Activated naive CD4-positive, alpha-beta T cell treated with anti-CD3 and anti-CD28 coated beads, Interleukin-2, amount 50 U/mL, for 24 hours (primary cell): Measurements from ENCODE around the gene ATG12.
"Not testable (repeated sequence)": the region's sequence is repeated elsewhere in the genome, so short reads cannot be mapped to it uniquely, and the experiment has no call there.

Experiments
- H3K27ac Mint-ChIP-seq: one replicate; pipeline ENCODE4 v1.8.0; 2021; ENCODE audit warnings: mild to moderate bottlenecking, mixed read lengths
- H3K27me3 Mint-ChIP-seq: one replicate; pipeline ENCODE4 v1.8.0; 2021; ENCODE audit warnings: mixed read lengths
- H3K36me3 Mint-ChIP-seq: one replicate; pipeline ENCODE4 v1.8.0; 2021; ENCODE audit warnings: mixed read lengths
- H3K4me1 Mint-ChIP-seq: one replicate; pipeline ENCODE4 v1.8.0; 2021; ENCODE audit warnings: mixed read lengths
- H3K4me3 Mint-ChIP-seq: one replicate; pipeline ENCODE4 v1.8.0; 2021; ENCODE audit warnings: mild to moderate bottlenecking, mixed read lengths
- H3K9me3 Mint-ChIP-seq: one replicate; pipeline ENCODE4 v1.8.0; 2021; ENCODE audit warnings: mixed read lengths

Gene ATG12

GRCh38 chr5:115818821-115819220 is 22.5 kb downstream of the ATG12 start:
- H3K4me3 Mint-ChIP-seq, result no peak overlapping the region
- peaks cover under 1% of the 10 kb centered on the region for H3K36me3 Mint-ChIP-seq
- H3K27me3 Mint-ChIP-seq, result peaks cover 50% of the 10 kb centered on the region
- no peak overlapping the region for H3K27ac Mint-ChIP-seq
- no peaks in the 10 kb centered on the region for H3K9me3 Mint-ChIP-seq
- H3K4me1 Mint-ChIP-seq, result peaks cover 12% of the 10 kb centered on the region

- Mint-ChIP-seq H3K4me3 (no peak overlapping the region), H3K9me3 (no peaks in the 10 kb centered on the region), H3K4me1 (peaks cover 12% of the 10 kb centered on the region), H3K36me3 (no peaks in the 10 kb centered on the region), H3K27me3 (peaks cover 56% of the 10 kb centered on the region), H3K27ac (no peak overlapping the region)
These were observed 24.0 kb downstream of the ATG12 start for GRCh38 chr5:115817386-115817785.

- peaks cover 59% of the 10 kb centered on the region for H3K27me3 Mint-ChIP-seq
- peaks cover 12% of the 10 kb centered on the region for H3K4me1 Mint-ChIP-seq
- no peaks in the 10 kb centered on the region for H3K36me3 Mint-ChIP-seq
- peak within 1 kb of the TSS; percentile 83 for H3K4me3 Mint-ChIP-seq
- no peak within 1 kb of the TSS for H3K27ac Mint-ChIP-seq
- H3K9me3 Mint-ChIP-seq, result no peaks in the 10 kb centered on the region
These were observed 24.9 kb downstream of the ATG12 start, which contains the start of gene CDO1 for GRCh38 chr5:115816226-115817081. Gene CDO1, minus strand, starts transcription at chr5:115816659. Its CDS starts 262 bp downstream, at chr5:115816397.

DNA sequence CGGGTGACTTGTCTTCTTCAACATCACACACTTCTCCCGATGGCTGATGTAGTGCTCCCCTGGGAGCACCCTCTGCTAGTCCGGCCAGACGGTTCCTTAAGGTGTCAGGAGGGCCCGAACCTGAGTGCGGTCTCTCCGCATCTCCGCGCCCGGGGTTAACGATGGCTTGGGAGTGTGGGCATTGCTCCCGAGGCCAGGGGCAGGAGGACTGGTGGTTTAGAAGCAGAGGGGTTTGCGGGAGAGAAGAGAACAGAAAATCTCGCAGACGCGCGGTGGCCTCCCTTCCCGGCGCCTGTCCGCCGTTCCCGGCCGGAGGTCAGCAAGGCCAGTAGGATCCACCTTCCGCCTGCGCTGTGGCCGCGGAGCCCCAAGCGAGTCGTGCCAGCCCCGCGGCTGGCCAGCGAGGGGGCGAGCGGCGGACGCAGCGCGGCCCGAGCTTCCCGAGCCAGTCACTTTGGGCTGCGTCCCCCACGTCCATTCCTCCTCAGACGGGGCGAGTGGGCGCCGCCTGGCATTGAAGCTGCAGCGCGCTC is 25.6 kb downstream of the ATG12 start:
- H3K27ac Mint-ChIP-seq, result no peak overlapping the region
- H3K27me3 Mint-ChIP-seq, result peaks cover 60% of the 10 kb centered on the region
- H3K4me3 Mint-ChIP-seq, result peak overlapping the region; percentile 56
- H3K9me3 Mint-ChIP-seq, result no peaks in the 10 kb centered on the region
- no peaks in the 10 kb centered on the region for H3K36me3 Mint-ChIP-seq
- H3K4me1 Mint-ChIP-seq, result peaks cover 12% of the 10 kb centered on the region

DNA sequence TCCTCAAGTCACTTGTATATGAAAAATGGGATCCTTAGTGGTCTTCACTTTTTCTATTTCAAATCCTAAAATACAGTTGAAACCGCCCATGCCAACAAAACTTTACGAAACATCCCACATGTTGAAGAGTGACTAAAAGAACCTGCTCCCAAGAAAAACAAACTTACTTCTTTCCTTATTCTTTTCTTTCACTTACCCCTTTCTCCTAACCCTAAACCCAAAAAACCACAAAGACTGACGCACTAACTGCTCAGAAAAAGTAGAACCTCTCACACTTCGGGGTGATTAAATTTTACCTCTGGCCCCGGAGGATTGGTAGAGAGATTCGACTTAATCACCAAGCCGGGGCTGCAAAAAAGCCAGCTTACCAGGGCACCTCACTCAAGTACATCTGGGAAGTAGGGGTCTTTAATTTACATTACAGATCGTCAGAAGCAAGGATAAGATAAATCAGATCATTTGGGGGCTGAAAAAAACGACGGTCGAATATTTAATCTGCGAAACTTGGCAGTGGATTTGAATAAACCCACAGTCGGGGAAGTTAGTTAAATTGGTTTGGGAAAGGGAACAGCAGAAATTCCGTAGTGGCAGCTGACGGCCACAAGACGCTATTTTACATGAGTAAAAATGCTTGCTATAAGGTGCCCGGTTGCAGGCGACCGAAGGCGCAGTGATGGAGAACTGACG is 26.2 kb downstream of the ATG12 start:
- no peaks in the 10 kb centered on the region for H3K9me3 Mint-ChIP-seq
- H3K36me3 Mint-ChIP-seq, result no peaks in the 10 kb centered on the region
- H3K27ac Mint-ChIP-seq, result no peak overlapping the region
- peaks cover 55% of the 10 kb centered on the region for H3K27me3 Mint-ChIP-seq
- H3K4me3 Mint-ChIP-seq, result peak overlapping the region; percentile 56
- peaks cover 12% of the 10 kb centered on the region for H3K4me1 Mint-ChIP-seq

DNA sequence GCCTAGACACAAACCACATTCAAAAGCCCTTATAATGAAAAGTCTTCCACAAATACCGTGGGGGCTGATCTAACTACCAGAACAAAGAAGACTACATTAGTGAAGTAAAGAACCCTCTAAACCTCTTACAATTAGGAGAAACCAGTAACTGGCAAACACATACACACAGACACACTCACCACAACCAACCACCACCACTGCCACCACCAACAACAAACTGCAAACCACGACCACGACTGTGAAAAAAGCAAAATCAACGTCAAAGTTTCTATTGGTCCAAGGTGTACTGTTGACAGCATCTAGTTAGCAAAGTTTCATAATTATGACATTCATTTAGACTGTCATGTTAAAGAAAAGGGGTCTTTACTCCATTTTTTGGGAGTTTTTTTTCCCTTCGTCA is 27.6 kb downstream of the ATG12 start:
- no peaks in the 10 kb centered on the region for H3K36me3 Mint-ChIP-seq
- H3K27ac Mint-ChIP-seq, result no peak overlapping the region
- peaks cover 12% of the 10 kb centered on the region for H3K4me1 Mint-ChIP-seq
- no peaks in the 10 kb centered on the region for H3K9me3 Mint-ChIP-seq
- H3K4me3 Mint-ChIP-seq, result no peak overlapping the region
- H3K27me3 Mint-ChIP-seq, result peaks cover 49% of the 10 kb centered on the region

DNA sequence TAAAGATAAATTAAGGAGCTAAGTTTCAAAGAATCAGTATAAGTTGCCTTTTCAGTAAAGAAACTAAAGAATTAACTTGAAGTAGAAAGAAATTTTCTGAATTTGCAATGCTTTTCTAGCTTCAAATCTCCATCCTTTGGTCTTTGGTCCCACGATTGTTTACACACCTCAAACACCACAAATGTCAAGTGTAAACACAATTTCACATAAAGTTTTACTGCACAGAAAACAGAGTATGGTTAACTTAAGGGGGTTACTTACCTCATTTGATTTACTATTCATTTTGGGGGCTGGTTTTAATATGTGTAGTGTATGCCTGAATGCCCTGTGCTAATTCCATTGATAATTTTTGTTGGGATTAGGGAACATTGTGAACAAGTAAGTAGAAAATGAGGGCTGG is 29.0 kb downstream of the ATG12 start:
- Mint-ChIP-seq H3K4me3 (no peak overlapping the region), H3K27me3 (peaks cover 38% of the 10 kb centered on the region), H3K27ac (no peak overlapping the region), H3K4me1 (peaks cover 15% of the 10 kb centered on the region), H3K9me3 (no peaks in the 10 kb centered on the region), H3K36me3 (no peaks in the 10 kb centered on the region)

GRCh38 chr5:115811406-115811805 is 30.0 kb downstream of the ATG12 start:
- Mint-ChIP-seq H3K4me3 (no peak overlapping the region), H3K27ac (no peak overlapping the region), H3K9me3 (no peaks in the 10 kb centered on the region), H3K27me3 (peaks cover 34% of the 10 kb centered on the region), H3K4me1 (peaks cover 24% of the 10 kb centered on the region), H3K36me3 (no peaks in the 10 kb centered on the region)

DNA sequence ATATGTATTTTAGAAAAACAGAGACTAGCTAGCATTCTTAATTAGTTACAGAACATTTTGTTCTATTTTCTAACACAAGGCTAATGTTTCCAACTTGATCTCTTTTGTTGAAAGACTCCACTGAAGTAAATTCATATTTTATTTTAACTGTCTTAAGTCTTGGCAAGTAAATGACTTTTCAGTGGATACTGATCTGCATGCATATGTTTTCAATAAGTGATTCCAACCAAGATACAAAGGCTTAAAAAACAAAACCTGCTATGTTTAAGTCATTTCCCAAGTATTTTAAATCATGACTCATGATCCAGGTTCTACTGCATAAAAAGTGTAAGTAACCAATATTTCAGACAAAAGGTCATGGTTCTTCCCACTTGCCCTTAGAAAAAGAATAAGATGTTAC is 30.6 kb downstream of the ATG12 start:
- H3K9me3 Mint-ChIP-seq, result no peaks in the 10 kb centered on the region

GRCh38 chr5:115809946-115810345 is 31.4 kb downstream of the ATG12 start:
- peaks cover 16% of the 10 kb centered on the region for H3K4me1 Mint-ChIP-seq
- H3K27ac Mint-ChIP-seq, result no peak overlapping the region
- no peaks in the 10 kb centered on the region for H3K9me3 Mint-ChIP-seq
- H3K27me3 Mint-ChIP-seq, result peaks cover 25% of the 10 kb centered on the region
- no peaks in the 10 kb centered on the region for H3K36me3 Mint-ChIP-seq
- no peak overlapping the region for H3K4me3 Mint-ChIP-seq

More for the DNA sequence above, 30.6 kb downstream of the ATG12 start:
- Mint-ChIP-seq H3K36me3 (no peaks in the 10 kb centered on the region), H3K4me3 (no peak overlapping the region), H3K27ac (no peak overlapping the region), H3K4me1 (peaks cover 24% of the 10 kb centered on the region), H3K27me3 (peaks cover 31% of the 10 kb centered on the region)

DNA sequence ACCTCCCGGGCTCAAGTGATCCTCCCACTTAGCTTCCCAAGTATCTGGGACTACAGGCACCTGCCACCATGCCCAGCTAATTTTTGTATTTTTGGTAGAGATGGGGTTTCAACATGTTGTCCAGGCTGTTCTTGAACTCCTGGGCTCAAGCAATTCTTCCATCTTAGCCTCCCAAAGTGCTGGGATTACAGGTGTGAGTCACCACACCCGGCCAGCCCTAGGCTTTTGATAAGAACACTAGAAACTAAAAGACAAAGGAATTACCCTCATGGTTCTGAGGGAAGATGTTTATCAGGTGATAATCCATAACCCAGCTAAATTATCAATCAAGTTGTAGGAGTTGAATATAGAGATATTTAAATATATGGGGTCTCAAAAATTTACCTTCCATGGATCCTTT is 33.3 kb downstream of the ATG12 start:
- not testable (repeated sequence) for H3K4me3 Mint-ChIP-seq, H3K27ac Mint-ChIP-seq, H3K9me3 Mint-ChIP-seq, H3K36me3 Mint-ChIP-seq
- H3K4me1 Mint-ChIP-seq, result peaks cover 16% of the 10 kb centered on the region
- peaks cover 14% of the 10 kb centered on the region for H3K27me3 Mint-ChIP-seq

- Mint-ChIP-seq H3K36me3 (no peaks in the 10 kb centered on the region), H3K27me3 (peaks cover 12% of the 10 kb centered on the region), H3K27ac (no peak overlapping the region), H3K4me3 (no peak overlapping the region), H3K4me1 (peaks cover 16% of the 10 kb centered on the region), H3K9me3 (no peaks in the 10 kb centered on the region)
These were observed 33.7 kb downstream of the ATG12 start for GRCh38 chr5:115807654-115808052.

GRCh38 chr5:115806986-115807653 is 34.2 kb downstream of the ATG12 start:
- Mint-ChIP-seq H3K27ac (no peak overlapping the region), H3K4me3 (no peak overlapping the region), H3K4me1 (peaks cover 16% of the 10 kb centered on the region), H3K27me3 (peaks cover 9% of the 10 kb centered on the region), H3K9me3 (no peaks in the 10 kb centered on the region), H3K36me3 (no peaks in the 10 kb centered on the region)

DNA sequence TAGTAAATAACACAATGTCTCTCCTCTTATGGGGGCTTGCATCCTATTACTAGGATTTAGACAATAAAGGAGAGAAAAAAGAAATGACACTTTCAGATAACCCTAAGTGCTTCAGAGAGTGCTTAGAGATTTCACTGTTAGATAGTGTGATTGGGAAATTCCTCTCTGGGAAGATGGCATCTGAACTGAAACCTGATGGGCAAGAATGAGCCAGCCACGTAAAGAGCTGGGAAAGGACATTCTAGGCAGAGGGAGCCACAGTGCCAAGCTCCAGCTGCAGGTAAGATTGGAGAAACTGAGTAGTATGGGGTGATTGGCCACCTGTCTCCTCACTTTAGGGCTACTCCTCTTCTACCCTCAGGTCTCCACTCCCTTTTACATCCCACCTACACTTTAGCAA is 39.4 kb downstream of the ATG12 start:
- Mint-ChIP-seq H3K27ac (no peak overlapping the region), H3K4me3 (no peak overlapping the region), H3K36me3 (no peaks in the 10 kb centered on the region), H3K9me3 (no peaks in the 10 kb centered on the region), H3K4me1 (peaks cover 9% of the 10 kb centered on the region), H3K27me3 (peaks cover 11% of the 10 kb centered on the region)

DNA sequence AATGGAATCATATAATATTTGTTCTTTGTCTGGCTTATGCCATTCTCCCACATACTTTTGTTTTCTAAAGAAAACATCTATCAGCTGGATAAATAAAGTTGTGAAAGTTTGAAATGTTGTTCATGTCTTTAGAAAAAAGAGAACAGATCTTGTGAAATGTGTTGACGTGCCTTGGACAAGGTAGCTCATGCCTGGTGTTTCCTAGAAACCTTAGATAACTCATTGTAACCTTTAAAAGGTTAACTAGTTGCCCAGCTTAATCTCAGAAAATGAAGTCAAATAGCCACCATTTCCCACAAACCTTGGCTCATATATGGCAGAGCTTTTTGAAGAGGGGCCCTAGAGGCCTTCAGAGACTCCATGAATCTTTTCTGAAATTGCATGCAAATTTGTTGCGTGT is 40.2 kb downstream of the ATG12 start:
- Mint-ChIP-seq H3K4me1 (peaks cover under 1% of the 10 kb centered on the region), H3K9me3 (no peaks in the 10 kb centered on the region), H3K36me3 (no peaks in the 10 kb centered on the region), H3K27me3 (peaks cover 9% of the 10 kb centered on the region), H3K4me3 (no peak overlapping the region), H3K27ac (no peak overlapping the region)
